SJCRH30 (cell line): ENCODE data around the gene LEP. TPM values are rescaled to one million over a fixed set of nuclear protein-coding genes. Genes with fewer than 3 reads are reported as not detected.
"Not testable (repeated sequence)": the region's sequence is repeated elsewhere in the genome, so short reads cannot be mapped to it uniquely, and the experiment has no call there.

Experiments used
- DNase-seq, 2 experiments: peaks; one replicate each; pipeline ENCODE4 v3.0.0-alpha.2; 2015 to 2020
- H3K27ac ChIP-seq: fragments of 250-450 bp; sonication (Bioruptor Pico); 2 replicates; pipeline ENCODE4 v1.5.1; 2020; ENCODE audit warnings: mild to moderate bottlenecking, moderate library complexity
- H3K27me3 ChIP-seq: fragments of 250-450 bp; sonication (Bioruptor Pico); 2 replicates; pipeline ENCODE4 v1.5.1; 2020; ENCODE audit warnings: mild to moderate bottlenecking, moderate library complexity
- H3K36me3 ChIP-seq: fragments of 250-450 bp; sonication (Bioruptor Pico); 2 replicates; pipeline ENCODE4 v1.5.1; 2020; ENCODE audit warnings: mild to moderate bottlenecking, moderate library complexity
- H3K4me1 ChIP-seq: fragments of 250-450 bp; sonication (Bioruptor Pico); 2 replicates; pipeline ENCODE4 v1.5.1; 2020; ENCODE audit warnings: mild to moderate bottlenecking, moderate library complexity
- H3K4me3 ChIP-seq: fragments of 250-450 bp; sonication (Bioruptor Pico); 2 replicates; pipeline ENCODE4 v1.5.1; 2020; ENCODE audit warnings: mild to moderate bottlenecking, moderate library complexity
- H3K9me3 ChIP-seq: fragments of 250-450 bp; sonication (Bioruptor Pico); replicated peaks from 2 replicates; pipeline ENCODE4 v1.5.1; 2020; ENCODE audit warnings: mild to moderate bottlenecking, moderate library complexity
- total RNA-seq: library from RNA; depleted of rRNA; stranded (reverse); fragments of >200 nt; shearing (Covaris generic); gene quantifications from 2 replicates; pipeline ENCODE4 v1.2.3, GENCODE V29; 2014; rRNA removed

Gene LEP
- total RNA-seq, 1 experiment from 2014 or later: not detected

DNA sequence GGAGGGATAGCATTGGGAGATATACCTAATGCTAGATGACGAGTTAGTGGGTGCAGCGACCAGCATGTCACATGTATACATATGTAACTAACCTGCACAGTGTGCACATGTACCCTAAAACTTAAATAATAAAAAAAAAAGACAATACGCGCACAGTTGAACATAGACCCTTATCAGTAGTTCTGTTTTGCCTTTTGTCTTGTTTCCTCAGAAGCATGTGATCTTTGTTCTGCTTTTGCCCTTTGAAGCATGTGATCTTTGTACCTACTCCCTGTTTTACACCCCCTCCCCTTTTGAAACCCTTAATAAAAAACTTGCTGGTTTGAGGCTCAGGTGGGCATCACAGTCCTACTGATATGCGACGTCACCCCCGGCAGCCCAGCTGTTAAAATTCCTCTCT is 56.9 kb downstream of the LEP start:
- not testable (repeated sequence) for H3K4me3 ChIP-seq, H3K36me3 ChIP-seq, H3K4me1 ChIP-seq, H3K9me3 ChIP-seq, H3K27ac ChIP-seq, DNase-seq, H3K27me3 ChIP-seq

DNA sequence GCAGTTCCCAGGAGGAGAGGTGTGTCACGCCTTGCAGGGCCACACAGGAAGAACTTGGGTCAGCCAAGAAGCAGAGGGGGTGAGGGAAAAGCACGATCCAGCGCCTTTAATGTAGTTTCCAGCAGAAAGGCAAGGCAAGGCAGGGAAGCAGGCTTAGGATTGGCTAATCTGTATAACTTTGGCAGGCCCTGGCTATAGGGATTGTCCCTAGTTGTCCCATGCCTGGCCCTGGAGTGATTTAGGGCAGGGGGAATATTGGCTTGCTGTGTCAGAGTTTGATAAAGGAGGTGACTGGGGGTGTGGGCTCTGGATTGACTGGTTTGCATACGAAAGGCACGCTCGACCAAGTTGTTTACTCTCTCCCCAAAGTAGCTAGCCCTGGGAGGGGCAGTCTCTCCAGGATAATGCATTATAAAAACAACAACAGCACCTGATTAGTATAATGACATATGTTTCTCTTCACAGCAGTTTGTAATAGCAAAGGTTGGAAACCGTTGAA is 58.1 kb downstream of the LEP start:
- H3K36me3 ChIP-seq: no peaks in the 10 kb centered on the region; the same call in 1 of the 2 replicates
- no peaks in the 10 kb centered on the region for H3K4me1 ChIP-seq
- no peak for DNase-seq
- H3K27ac ChIP-seq: no peak overlapping the region
- H3K9me3 ChIP-seq: no peaks in the 10 kb centered on the region
- H3K4me3 ChIP-seq: no peak overlapping the region
- no peaks in the 10 kb centered on the region for H3K27me3 ChIP-seq

DNA sequence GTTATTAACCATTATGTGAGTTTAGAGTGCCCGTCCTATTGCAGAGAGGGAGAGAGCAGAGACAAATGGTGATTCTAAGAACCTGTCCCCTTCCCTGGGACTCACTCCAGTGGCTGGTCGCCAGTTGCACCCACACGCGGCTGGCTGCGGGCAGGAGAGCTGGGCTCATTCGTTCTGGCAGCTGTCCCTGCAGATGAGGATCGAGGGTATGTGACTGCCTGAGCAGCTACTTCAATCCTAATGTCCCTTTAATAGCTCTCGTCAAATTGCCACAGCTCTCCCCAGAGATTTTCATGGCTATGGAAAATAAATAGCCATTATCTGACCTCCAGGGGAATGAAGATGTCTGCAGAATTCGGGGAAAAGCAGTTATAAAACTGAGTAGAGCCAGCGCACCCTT is 61.1 kb downstream of the LEP start:
- H3K9me3 ChIP-seq: no peaks in the 10 kb centered on the region
- DNase-seq: no peak
- no peak overlapping the region for H3K4me3 ChIP-seq
- no peaks in the 10 kb centered on the region for H3K4me1 ChIP-seq
- peaks cover 18% of the 10 kb centered on the region for H3K36me3 ChIP-seq
- no peaks in the 10 kb centered on the region for H3K27me3 ChIP-seq
- no peak overlapping the region for H3K27ac ChIP-seq

DNA sequence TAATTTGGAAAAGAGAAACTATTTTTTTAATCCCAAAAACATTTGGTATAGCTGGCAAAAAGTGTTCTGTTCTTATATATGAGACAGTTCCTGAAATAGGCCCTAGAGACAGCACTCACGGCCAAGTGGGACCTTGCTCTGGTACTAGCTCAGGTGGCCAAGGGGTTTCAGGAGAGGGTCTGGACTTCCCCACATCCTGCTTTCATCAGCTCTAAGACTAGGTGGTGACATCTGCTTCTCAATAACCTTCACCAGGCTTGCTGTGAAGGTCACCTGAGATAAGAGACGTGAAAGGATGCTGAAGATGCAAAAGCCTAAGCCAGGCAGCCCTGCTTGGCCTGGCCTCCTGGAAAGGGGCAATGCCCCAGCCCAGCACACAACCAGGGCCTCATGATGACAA is 62.1 kb downstream of the LEP start:
- DNase-seq: no peak
- no peak overlapping the region for H3K27ac ChIP-seq
- H3K36me3 ChIP-seq: peaks cover 27% of the 10 kb centered on the region
- H3K4me1 ChIP-seq: no peaks in the 10 kb centered on the region
- H3K4me3 ChIP-seq: no peak overlapping the region
- H3K9me3 ChIP-seq: no peaks in the 10 kb centered on the region
- no peaks in the 10 kb centered on the region for H3K27me3 ChIP-seq

DNA sequence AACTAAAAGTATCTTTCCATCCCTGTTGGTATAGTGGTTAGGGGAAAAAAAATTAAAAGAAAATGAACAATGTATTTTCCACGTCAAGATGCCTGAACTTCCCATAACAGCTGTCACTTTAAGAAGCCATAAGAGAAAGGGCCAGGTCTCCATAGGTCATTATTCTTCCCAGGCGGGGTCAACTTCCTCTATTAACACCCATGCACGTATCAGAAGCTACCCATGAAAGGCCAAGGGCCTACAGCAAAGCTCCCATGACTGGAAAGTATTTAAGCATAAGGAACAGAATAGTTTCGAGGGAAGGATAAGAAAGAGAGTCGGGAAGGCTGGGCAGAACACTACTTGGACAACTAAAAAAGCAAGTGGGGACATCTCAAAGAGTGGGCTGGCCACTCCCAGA is 62.6 kb downstream of the LEP start:
- peaks cover 32% of the 10 kb centered on the region for H3K36me3 ChIP-seq

DNA sequence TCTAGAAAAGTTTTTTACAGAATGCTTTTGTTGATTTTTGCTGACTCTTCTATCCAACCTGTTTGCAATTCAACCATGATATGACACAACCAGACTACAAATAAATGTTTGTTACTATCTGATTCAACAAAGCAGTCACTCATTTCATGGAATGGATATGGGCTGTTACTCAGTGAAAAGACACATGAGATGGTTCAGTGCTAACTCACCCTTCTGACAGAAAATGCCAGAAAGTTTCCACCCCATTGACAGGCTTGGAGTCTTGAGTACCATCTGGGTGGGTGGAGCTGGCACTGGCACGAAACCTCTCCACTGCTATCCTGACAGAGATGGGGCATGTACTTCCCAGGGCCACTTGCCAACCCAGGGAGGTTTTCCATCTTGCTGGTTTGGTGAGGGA is 63.1 kb downstream of the LEP start:
- Histone ChIP-seq H3K27ac (no peak overlapping the region), H3K4me3 (no peak overlapping the region)
- DNase-seq: no peak

More for the DNA sequence above, 62.6 kb downstream of the LEP start:
- H3K27me3 ChIP-seq: no peaks in the 10 kb centered on the region
- H3K9me3 ChIP-seq: no peaks in the 10 kb centered on the region
- H3K27ac ChIP-seq: no peak overlapping the region
- no peaks in the 10 kb centered on the region for H3K4me1 ChIP-seq
- no peak for DNase-seq
- H3K4me3 ChIP-seq: no peak overlapping the region

DNA sequence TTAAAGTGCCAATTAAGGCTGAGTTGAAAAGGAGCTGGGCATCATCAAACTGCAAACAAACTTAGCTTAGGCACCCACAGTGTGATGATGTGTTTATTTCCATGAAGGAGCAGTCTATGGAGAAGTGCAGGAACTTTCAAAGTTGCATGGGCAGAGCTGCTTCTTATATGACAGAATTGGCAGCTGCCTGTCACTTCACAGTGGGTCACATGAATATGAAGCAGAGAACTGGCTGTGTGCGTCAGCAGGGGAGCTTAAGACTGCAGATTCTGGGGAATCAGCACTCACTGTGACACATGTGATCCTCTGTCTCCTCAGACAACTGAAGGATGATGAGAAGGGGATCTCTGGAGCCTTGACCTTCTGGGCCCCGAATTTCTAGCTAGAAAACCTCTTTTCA is 66.0 kb downstream of the LEP start:
- Histone ChIP-seq H3K27me3 (no peaks in the 10 kb centered on the region), H3K4me3 (no peak overlapping the region), H3K9me3 (no peaks in the 10 kb centered on the region), H3K4me1 (no peaks in the 10 kb centered on the region), H3K36me3 (peaks cover 62% of the 10 kb centered on the region), H3K27ac (no peak overlapping the region)
- no peak for DNase-seq

More for the DNA sequence above, 63.1 kb downstream of the LEP start:
- Histone ChIP-seq H3K9me3 (no peaks in the 10 kb centered on the region), H3K36me3 (peaks cover 35% of the 10 kb centered on the region), H3K27me3 (no peaks in the 10 kb centered on the region), H3K4me1 (no peaks in the 10 kb centered on the region)

Other genes starting within 250 kb of the LEP start
- gene LRRC4, start 209.8 kb upstream of the LEP start, total RNA-seq: 1.4 and 2.1 TPM in 2 replicates
- 37.0 and 49.7 TPM in 2 replicates for gene RBM28, start 102.6 kb downstream of the LEP start, total RNA-seq
- gene PRRT4, start 120.4 kb downstream of the LEP start, total RNA-seq: 3.2 and 5.1 TPM in 2 replicates
- 43.2 and 47.9 TPM in 2 replicates for gene IMPDH1, start 168.7 kb downstream of the LEP start, total RNA-seq
- gene HILPDA, start 214.6 kb downstream of the LEP start, total RNA-seq: 33.1 and 34.6 TPM in 2 replicates
- gene METTL2B, start 235.5 kb downstream of the LEP start, total RNA-seq: 45.4 and 46.6 TPM in 2 replicates